Measurements from ENCODE around the gene IQSEC1. TPM values are rescaled to one million over a fixed set of nuclear protein-coding genes. Genes with fewer than 3 reads are reported as not detected.

IQSEC1 gene
- total RNA-seq, 1 donor from 2014 or later: 148 TPM

DNA sequence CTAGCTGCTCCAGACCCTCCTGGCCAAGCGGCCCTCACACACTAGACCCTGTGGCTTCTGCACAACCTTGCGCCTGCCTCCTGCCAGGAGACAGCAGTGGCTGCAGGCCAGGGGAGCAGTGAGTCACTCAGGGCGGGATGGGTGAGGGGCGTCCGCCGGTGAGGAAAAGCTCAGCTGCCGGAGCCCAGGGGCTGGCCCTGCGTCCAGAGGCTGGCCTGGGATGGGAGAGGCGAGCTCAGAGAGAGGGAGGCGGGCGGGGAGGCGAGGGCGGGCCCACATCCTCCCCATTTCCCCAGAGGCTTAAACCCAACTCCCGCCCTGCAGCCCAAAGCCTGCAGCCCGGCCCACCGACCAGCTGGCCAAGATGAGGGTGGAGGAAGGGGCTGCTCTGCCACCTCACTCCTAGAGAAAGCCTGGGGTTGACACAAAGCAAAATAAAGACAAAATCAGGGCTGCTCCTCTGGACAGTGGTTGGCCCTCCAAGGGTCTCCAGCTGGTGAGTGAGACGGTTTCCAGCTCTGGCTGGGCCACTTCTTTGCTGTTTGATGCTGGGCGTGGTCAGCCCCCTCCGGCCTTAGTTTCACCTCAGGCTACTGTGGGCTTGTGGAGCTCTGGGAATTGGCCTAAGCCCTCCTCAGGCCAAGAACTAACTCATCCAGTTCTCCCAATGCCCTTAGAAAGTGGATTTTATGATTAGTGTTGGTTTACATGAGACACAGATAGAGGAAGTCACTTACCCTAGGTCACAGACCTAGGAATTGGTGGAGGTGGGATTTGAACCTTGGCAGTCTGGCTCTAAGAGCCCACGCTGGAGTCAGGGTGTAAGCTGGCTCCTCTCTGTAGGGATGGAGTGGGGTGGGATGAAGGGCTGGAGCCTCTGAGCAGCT is 50.6 kb downstream of the IQSEC1 start:
- Histone ChIP-seq H3K4me3 (peak overlapping the region in 1 of 2 donors; percentile 54), H3K9me3 (no peaks in the 10 kb centered on the region), H3K27ac (peak overlapping the region; percentile 74 to 88), H3K27me3 (no peaks in the 10 kb centered on the region), H3K4me1 (peaks cover 20 to 54% of the 10 kb centered on the region in 2 donors), H3K36me3 (no peaks in the 10 kb centered on the region)
- intact Hi-C loops (cut with DNase I): loop anchor here (2.0 kb wide), 1 partner anchor 50 kb away; the partner anchor contains the start of gene IQSEC1
- TF ChIP-seq, protein P1, sequence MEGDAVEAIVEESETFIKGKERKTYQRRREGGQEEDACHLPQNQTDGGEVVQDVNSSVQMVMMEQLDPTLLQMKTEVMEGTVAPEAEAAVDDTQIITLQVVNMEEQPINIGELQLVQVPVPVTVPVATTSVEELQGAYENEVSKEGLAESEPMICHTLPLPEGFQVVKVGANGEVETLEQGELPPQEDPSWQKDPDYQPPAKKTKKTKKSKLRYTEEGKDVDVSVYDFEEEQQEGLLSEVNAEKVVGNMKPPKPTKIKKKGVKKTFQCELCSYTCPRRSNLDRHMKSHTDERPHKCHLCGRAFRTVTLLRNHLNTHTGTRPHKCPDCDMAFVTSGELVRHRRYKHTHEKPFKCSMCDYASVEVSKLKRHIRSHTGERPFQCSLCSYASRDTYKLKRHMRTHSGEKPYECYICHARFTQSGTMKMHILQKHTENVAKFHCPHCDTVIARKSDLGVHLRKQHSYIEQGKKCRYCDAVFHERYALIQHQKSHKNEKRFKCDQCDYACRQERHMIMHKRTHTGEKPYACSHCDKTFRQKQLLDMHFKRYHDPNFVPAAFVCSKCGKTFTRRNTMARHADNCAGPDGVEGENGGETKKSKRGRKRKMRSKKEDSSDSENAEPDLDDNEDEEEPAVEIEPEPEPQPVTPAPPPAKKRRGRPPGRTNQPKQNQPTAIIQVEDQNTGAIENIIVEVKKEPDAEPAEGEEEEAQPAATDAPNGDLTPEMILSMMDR (IDR thresholded peaks at IDR 0.05): no peak
- peak; percentile 75 to 93 for DNase-seq (ENCODE audit: low spot score in 2 of 2)

DNA sequence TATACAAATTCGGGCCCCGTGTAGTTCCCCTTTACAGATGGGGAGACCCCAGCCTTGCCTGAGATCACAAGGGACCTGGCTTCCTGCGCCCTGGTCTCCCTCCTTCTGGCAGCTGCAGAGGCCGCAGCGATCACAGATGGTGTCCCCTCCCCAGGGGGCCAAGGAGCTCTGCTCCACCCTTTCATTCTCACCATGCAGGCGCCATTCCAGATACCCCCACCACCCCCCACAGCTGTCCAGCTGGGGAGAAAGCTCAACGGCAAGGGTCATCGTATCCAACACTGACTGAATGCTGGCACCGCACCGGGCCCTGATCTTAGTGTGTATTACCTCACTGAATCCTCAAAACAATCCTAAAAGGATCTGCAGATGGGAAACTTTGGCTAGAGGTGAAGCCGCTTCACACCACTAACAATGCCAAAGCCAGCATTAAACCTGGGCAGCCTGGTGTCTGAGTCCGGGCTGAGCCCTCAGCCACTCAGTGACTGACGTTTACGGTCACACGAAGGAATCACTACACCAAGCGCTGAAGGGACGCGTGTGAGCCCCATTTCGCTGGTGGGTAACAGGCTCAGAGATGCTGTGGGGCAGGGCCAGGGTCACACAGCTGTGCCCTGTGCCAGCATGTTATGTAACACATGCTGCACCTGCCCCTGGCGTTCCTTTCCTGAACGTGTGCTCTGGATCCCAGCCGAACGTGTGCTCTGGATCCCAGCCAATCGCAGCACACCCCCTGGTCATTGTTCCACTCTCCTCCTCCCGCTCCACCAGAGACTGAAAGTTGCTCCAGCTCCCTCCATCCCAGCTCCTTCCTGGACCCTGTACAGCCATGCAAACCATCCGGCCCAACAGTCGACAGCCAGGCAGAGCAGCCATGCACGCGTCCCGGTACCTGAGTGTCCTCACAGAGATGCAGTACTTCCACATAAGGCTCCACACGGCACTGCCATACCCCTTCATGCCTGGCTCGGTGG is 51.8 kb downstream of the IQSEC1 start:
- H3K4me3 ChIP-seq: peak overlapping the region; percentile 20 to 54

DNA sequence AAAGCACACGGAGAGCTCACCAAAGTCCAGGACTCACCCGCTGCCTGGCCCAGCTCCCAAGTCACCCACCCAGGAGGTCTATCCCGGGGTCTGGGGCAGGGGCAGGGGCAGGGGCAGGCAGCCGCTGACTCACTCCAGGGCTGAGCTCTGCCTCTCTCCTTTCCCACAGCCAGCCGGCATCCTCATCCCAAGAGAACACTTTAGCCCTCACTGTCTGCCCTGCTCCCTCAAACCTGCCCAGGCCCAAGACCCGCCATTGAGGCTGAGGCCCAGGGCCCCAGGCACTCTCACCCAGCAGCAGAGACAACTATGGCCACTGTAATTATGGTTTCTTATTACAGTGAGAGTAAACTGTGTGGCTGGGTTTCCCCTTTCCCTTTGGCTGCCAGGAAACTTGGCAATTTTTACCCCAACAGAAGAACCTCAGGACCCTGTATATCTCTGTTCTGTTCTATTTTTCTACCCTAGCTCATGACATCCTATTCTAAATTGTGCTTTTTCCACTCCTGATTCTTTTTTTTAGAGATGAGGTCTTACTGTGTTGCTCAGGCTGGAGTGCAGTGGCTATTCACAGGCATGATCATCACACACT is 53.0 kb downstream of the IQSEC1 start:
- Histone ChIP-seq H3K9me3 (no peaks in the 10 kb centered on the region), H3K36me3 (no peaks in the 10 kb centered on the region), H3K27ac (peak overlapping the region in 1 of 2 donors; percentile 72), H3K27me3 (no peaks in the 10 kb centered on the region), H3K4me1 (peaks cover 20 to 61% of the 10 kb centered on the region in 2 donors), H3K4me3 (peak overlapping the region in 1 of 2 donors; percentile 52)
- intact Hi-C loops (cut with DNase I): no loop called here
- no peak for DNase-seq (ENCODE audit: low spot score in 2 of 2)
- TF ChIP-seq, protein P1 (IDR thresholded peaks at IDR 0.05): no peak

More for the DNA sequence above, 51.8 kb downstream of the IQSEC1 start:
- Histone ChIP-seq H3K27ac (peak overlapping the region; percentile 74 to 88), H3K9me3 (no peaks in the 10 kb centered on the region), H3K36me3 (no peaks in the 10 kb centered on the region), H3K4me1 (peaks cover 20 to 59% of the 10 kb centered on the region in 2 donors), H3K27me3 (no peaks in the 10 kb centered on the region)
- DNase-seq (ENCODE audit: low spot score in 2 of 2): no peak
- TF ChIP-seq, protein P1 (IDR thresholded peaks at IDR 0.05): no peak
- intact Hi-C loops (cut with DNase I): loop anchor here (2.0 kb wide), 1 partner anchor 51 kb away; the partner anchor contains the start of gene IQSEC1

DNA sequence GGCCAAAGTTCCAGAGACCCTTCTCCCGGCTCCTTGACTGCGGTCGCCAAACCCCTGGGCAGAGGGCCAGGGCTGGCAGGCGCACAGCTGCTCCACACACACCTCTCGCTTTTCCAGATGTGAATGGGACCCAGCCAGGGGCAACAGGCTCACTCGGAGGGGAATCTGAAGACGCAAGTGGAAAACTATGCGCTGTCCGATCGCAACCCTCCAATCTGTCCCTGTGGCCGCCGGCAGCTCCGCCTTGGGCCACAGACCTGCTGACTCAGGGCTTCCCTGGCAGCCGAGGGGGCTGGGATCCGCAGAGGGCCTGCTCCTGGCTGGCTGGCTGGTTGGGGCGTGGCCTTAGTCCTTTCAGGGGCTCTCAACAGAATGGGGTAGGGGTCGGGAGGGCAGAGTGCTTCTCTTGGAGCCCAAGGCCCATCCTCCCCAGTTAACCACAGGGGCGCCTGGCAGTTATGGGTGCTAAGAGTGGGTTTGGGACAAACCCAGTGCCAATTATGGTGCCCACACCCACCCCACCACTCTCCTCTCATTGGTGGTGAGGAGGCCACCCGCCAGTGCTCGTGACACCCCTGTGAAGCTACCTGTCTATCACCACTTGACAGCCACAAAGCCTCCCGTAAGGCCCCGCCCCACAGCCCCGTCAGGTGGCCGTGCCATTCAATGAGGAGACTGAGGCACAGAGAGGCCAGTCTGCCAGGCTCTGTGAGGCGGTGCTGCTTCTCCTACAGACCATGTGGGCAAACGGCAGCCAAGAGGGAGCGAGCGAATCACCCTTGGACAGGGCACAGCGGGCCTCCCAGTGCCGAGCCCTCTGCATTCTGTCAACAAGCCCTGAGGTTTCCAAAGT is 53.8 kb downstream of the IQSEC1 start:
- peaks cover 20 to 58% of the 10 kb centered on the region in 2 donors for H3K4me1 ChIP-seq
- H3K27ac ChIP-seq: peak overlapping the region; percentile 72 to 74
- no peaks in the 10 kb centered on the region for H3K36me3 ChIP-seq
- intact Hi-C loops (cut with DNase I): loop anchor here (2.0 kb wide), 1 partner anchor 25 kb away; no protein-coding TSS in a partner anchor
- TF ChIP-seq, protein P1 (IDR thresholded peaks at IDR 0.05): no peak
- H3K27me3 ChIP-seq: no peaks in the 10 kb centered on the region
- no peaks in the 10 kb centered on the region for H3K9me3 ChIP-seq
- H3K4me3 ChIP-seq: peak overlapping the region; percentile 39 to 52
- DNase-seq (ENCODE audit: low spot score in 2 of 2): peak in 1 of 2 donors; percentile 85
